Duodenal mucosa (tissue), 2 donors: Measurements from ENCODE around the gene HID1.
"Not testable (repeated sequence)": the region's sequence is repeated elsewhere in the genome, so short reads cannot be mapped to it uniquely, and the experiment has no call there.

Experiments
- H3K27ac ChIP-seq: one replicate; pipeline ENCODE4 v1.7.0; 2013; ENCODE audit warnings: low read depth, low read length
- H3K27me3 ChIP-seq, 2 donors: one replicate each; pipeline ENCODE4 v1.7.0; 2013; ENCODE audit warnings: low read length in 2 of 2, control low read depth in 1 of 2; ENCODE audit not compliant: insufficient read depth in 2 of 2, control insufficient read depth in 1 of 2
- H3K36me3 ChIP-seq, 2 donors: one replicate each; pipeline ENCODE4 v1.7.0; 2013; ENCODE audit warnings: low read length in 2 of 2, control low read depth in 1 of 2; ENCODE audit not compliant: insufficient read depth in 2 of 2, control insufficient read depth in 1 of 2
- H3K4me1 ChIP-seq, 2 donors: one replicate each; pipeline ENCODE4 v1.7.0; 2013; ENCODE audit warnings: low read length in 2 of 2, control low read depth in 1 of 2; ENCODE audit not compliant: insufficient read depth in 2 of 2, control insufficient read depth in 1 of 2
- H3K4me3 ChIP-seq, 2 donors: one replicate each; pipeline ENCODE4 v1.7.0; 2013; ENCODE audit warnings: low read length in 2 of 2, low read depth in 1 of 2
- H3K9ac ChIP-seq, 2 donors: one replicate each; pipeline ENCODE4 v1.7.0; 2013; ENCODE audit warnings: low read length in 2 of 2, low read depth in 1 of 2
- H3K9me3 ChIP-seq, 2 donors: one replicate each; pipeline ENCODE4 v1.7.0; 2013; ENCODE audit warnings: low read length in 2 of 2, control low read depth in 1 of 2; ENCODE audit not compliant: control insufficient read depth in 1 of 2

The HID1 gene

GRCh38 chr17:74986206-74986576 lies 13.6 kb upstream of the HID1 start:
- Histone ChIP-seq H3K9ac (no peak overlapping the region), H3K4me1 (peaks cover 39 to 52% of the 10 kb centered on the region in 2 donors), H3K9me3 (no peaks in the 10 kb centered on the region), H3K27ac (no peak overlapping the region), H3K36me3 (no peaks in the 10 kb centered on the region), H3K4me3 (no peak overlapping the region), H3K27me3 (no peaks in the 10 kb centered on the region)

- Histone ChIP-seq H3K4me1 (peaks cover 23 to 32% of the 10 kb centered on the region in 2 donors), H3K9ac (peak overlapping the region; percentile 72 to 92), H3K27ac (peak overlapping the region; percentile 90), H3K4me3 (peak overlapping the region; percentile 85 to 87)
- H3K27me3 ChIP-seq, H3K36me3 ChIP-seq, H3K9me3 ChIP-seq: not testable (repeated sequence)
These were observed 10.2 kb upstream of the HID1 start for GRCh38 chr17:74982663-74983313.

GRCh38 chr17:74981979-74982662 lies 9.6 kb upstream of the HID1 start:
- Histone ChIP-seq H3K4me3 (peak overlapping the region; percentile 85 to 87), H3K36me3 (no peaks in the 10 kb centered on the region), H3K4me1 (peaks cover 21 to 30% of the 10 kb centered on the region in 2 donors), H3K9me3 (no peaks in the 10 kb centered on the region), H3K27me3 (no peaks in the 10 kb centered on the region), H3K9ac (peak overlapping the region; percentile 72 to 92), H3K27ac (peak overlapping the region; percentile 90)

GRCh38 chr17:74981318-74981978 lies 8.9 kb upstream of the HID1 start:
- H3K4me3 ChIP-seq: peak overlapping the region; percentile 85 to 87
- peak overlapping the region; percentile 72 to 92 for H3K9ac ChIP-seq
- no peaks in the 10 kb centered on the region for H3K9me3 ChIP-seq
- peak overlapping the region; percentile 90 for H3K27ac ChIP-seq
- H3K4me1 ChIP-seq: peaks cover 14 to 24% of the 10 kb centered on the region in 2 donors
- H3K36me3 ChIP-seq: no peaks in the 10 kb centered on the region
- H3K27me3 ChIP-seq: no peaks in the 10 kb centered on the region

- Histone ChIP-seq H3K4me3 (no peak overlapping the region), H3K4me1 (peaks cover 17 to 21% of the 10 kb centered on the region in 2 donors), H3K27me3 (no peaks in the 10 kb centered on the region), H3K9me3 (no peaks in the 10 kb centered on the region), H3K27ac (no peak overlapping the region), H3K9ac (no peak overlapping the region), H3K36me3 (no peaks in the 10 kb centered on the region)
These were observed 7.0 kb upstream of the HID1 start for GRCh38 chr17:74979408-74980146.

- no peaks in the 10 kb centered on the region for H3K27me3 ChIP-seq
- H3K9me3 ChIP-seq: no peaks in the 10 kb centered on the region
- H3K36me3 ChIP-seq: no peaks in the 10 kb centered on the region
- H3K27ac ChIP-seq: no peak overlapping the region
- H3K4me1 ChIP-seq: peaks cover 15 to 26% of the 10 kb centered on the region in 2 donors
- no peak overlapping the region for H3K9ac ChIP-seq
- H3K4me3 ChIP-seq: no peak overlapping the region
These were observed 5.7 kb upstream of the HID1 start for GRCh38 chr17:74978240-74978639.

- Histone ChIP-seq H3K27ac (no peak overlapping the region), H3K27me3 (no peaks in the 10 kb centered on the region)
These were observed 5.2 kb upstream of the HID1 start for GRCh38 chr17:74977802-74978201.

GRCh38 chr17:74975943-74976342 lies 3.4 kb upstream of the HID1 start:
- Histone ChIP-seq H3K4me1 (peaks cover 11 to 30% of the 10 kb centered on the region in 2 donors), H3K27me3 (peaks cover 0 to 2% of the 10 kb centered on the region in 2 donors), H3K9me3 (no peaks in the 10 kb centered on the region), H3K36me3 (no peaks in the 10 kb centered on the region), H3K27ac (no peak overlapping the region), H3K9ac (no peak overlapping the region), H3K4me3 (no peak overlapping the region)

More at GRCh38 chr17:74977802-74978201, 5.2 kb upstream of the HID1 start:
- no peak overlapping the region for H3K4me3 ChIP-seq
- H3K9ac ChIP-seq: no peak overlapping the region
- H3K9me3 ChIP-seq: no peaks in the 10 kb centered on the region
- H3K36me3 ChIP-seq: no peaks in the 10 kb centered on the region
- peaks cover 19 to 30% of the 10 kb centered on the region in 2 donors for H3K4me1 ChIP-seq

GRCh38 chr17:74972973-74973328 lies 392 bp upstream of the HID1 start:
- Histone ChIP-seq H3K9me3 (no peaks in the 10 kb centered on the region), H3K4me3 (peak overlapping the region; percentile 60 to 66)

GRCh38 chr17:74971842-74972106 lies 785 bp downstream of the HID1 start:
- H3K9ac ChIP-seq: peak overlapping the region; percentile 71 to 91
- no peaks in the 10 kb centered on the region for H3K9me3 ChIP-seq
- H3K4me3 ChIP-seq: peak overlapping the region; percentile 75 to 78
- no peaks in the 10 kb centered on the region for H3K36me3 ChIP-seq
- H3K27me3 ChIP-seq: peaks cover 0 to 4% of the 10 kb centered on the region in 2 donors
- peak overlapping the region; percentile 42 for H3K27ac ChIP-seq
- H3K4me1 ChIP-seq: peaks cover 29 to 54% of the 10 kb centered on the region in 2 donors

More at GRCh38 chr17:74972973-74973328, 392 bp upstream of the HID1 start:
- peaks cover 0 to 4% of the 10 kb centered on the region in 2 donors for H3K27me3 ChIP-seq
- peak overlapping the region; percentile 85 for H3K27ac ChIP-seq
- peaks cover 29 to 54% of the 10 kb centered on the region in 2 donors for H3K4me1 ChIP-seq
- H3K9ac ChIP-seq: peak overlapping the region; percentile 72 to 91
- no peaks in the 10 kb centered on the region for H3K36me3 ChIP-seq
